Left ventricle myocardium inferior (tissue), 1 donor: ENCODE measurements around the gene RCL1. TPM values are rescaled to one million over a fixed set of nuclear protein-coding genes. Genes with fewer than 3 reads are reported as not detected.

ENCODE experiments used
- DNase-seq: peaks from one replicate; pipeline ENCODE4 v3.0.0-alpha.2; 2020
- H3K27ac ChIP-seq: fragments of 200-600 bp; replicated peaks from 2 replicates; pipeline ENCODE4 v1.8.0; 2021
- H3K27me3 ChIP-seq: fragments of 200-600 bp; 2 replicates; pipeline ENCODE4 v1.8.0; 2021; ENCODE audit warnings: low read depth
- H3K36me3 ChIP-seq: fragments of 200-600 bp; 2 replicates; pipeline ENCODE4 v1.8.0; 2021
- H3K4me1 ChIP-seq: fragments of 200-600 bp; 2 replicates; pipeline ENCODE4 v1.8.0; 2021
- H3K4me3 ChIP-seq: fragments of 200-600 bp; 2 replicates; pipeline ENCODE4 v1.8.0; 2021; ENCODE audit warnings: mild to moderate bottlenecking, moderate library complexity
- H3K9me3 ChIP-seq: fragments of 200-600 bp; replicated peaks from 2 replicates; pipeline ENCODE4 v1.8.0; 2021
- intact Hi-C: fragments of 100-400 bp; cut with micrococcal nuclease; formaldehyde crosslinking; loops from one replicate; pipeline ENCODE4 v1.11.0; 2022
- microRNA-seq: library from miRNA; unstranded; fragments of <30 nt; microRNA quantifications from one replicate; pipeline ENCODE4 v1.2.0, GENCODE V29; 2020
- total RNA-seq: library from RNA; stranded (reverse); fragmentation: NEBNext Ultra II Directional; extraction: Animal tissue kit (Norgen Biotek cat#: 25700); gene quantifications from one replicate; pipeline ENCODE4 v1.2.1, GENCODE V29; 2021
- TF ChIP-seq, protein P1 (sequence below): fragments of 200-600 bp; IDR thresholded peaks from 2 replicates; pipeline ENCODE4 v1.8.0; 2021; ENCODE audit warnings: antibody characterized with exemption, mild to moderate bottlenecking, borderline replicate concordance
- donor health status: DM: no; HTN: yes; CAD: no; lungs with severe emphysema.

Gene RCL1
- total RNA-seq, 1 donor from 2014 or later: 4.9 TPM

DNA sequence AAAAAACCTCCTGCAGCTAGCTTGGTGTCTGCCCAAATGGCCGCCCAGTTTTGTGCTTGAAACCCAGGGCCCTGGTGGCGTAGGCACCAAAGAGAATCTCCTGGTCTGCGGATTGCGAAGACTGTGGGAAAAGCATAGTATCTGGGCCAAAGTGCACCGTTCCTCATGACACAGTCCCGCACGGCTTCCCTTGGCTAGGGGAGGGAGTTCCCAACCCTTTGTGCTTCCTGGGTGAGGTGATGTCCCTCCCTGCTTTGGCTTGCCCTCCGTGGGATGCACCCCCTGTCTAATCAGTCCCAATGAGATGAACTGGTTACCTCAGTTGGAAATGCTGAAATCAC is 109.4 kb downstream of the RCL1 start:
- no peaks in the 10 kb centered on the region for H3K27me3 ChIP-seq
- H3K4me3 ChIP-seq: no peak overlapping the region
- intact Hi-C loops: no loop called here
- DNase-seq: no peak
- peaks cover 4% of the 10 kb centered on the region for H3K36me3 ChIP-seq
- peaks cover 33% of the 10 kb centered on the region for H3K9me3 ChIP-seq
- no peak overlapping the region for H3K27ac ChIP-seq
- no peaks in the 10 kb centered on the region for H3K4me1 ChIP-seq
- TF ChIP-seq, protein P1, sequence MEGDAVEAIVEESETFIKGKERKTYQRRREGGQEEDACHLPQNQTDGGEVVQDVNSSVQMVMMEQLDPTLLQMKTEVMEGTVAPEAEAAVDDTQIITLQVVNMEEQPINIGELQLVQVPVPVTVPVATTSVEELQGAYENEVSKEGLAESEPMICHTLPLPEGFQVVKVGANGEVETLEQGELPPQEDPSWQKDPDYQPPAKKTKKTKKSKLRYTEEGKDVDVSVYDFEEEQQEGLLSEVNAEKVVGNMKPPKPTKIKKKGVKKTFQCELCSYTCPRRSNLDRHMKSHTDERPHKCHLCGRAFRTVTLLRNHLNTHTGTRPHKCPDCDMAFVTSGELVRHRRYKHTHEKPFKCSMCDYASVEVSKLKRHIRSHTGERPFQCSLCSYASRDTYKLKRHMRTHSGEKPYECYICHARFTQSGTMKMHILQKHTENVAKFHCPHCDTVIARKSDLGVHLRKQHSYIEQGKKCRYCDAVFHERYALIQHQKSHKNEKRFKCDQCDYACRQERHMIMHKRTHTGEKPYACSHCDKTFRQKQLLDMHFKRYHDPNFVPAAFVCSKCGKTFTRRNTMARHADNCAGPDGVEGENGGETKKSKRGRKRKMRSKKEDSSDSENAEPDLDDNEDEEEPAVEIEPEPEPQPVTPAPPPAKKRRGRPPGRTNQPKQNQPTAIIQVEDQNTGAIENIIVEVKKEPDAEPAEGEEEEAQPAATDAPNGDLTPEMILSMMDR: no peak

DNA sequence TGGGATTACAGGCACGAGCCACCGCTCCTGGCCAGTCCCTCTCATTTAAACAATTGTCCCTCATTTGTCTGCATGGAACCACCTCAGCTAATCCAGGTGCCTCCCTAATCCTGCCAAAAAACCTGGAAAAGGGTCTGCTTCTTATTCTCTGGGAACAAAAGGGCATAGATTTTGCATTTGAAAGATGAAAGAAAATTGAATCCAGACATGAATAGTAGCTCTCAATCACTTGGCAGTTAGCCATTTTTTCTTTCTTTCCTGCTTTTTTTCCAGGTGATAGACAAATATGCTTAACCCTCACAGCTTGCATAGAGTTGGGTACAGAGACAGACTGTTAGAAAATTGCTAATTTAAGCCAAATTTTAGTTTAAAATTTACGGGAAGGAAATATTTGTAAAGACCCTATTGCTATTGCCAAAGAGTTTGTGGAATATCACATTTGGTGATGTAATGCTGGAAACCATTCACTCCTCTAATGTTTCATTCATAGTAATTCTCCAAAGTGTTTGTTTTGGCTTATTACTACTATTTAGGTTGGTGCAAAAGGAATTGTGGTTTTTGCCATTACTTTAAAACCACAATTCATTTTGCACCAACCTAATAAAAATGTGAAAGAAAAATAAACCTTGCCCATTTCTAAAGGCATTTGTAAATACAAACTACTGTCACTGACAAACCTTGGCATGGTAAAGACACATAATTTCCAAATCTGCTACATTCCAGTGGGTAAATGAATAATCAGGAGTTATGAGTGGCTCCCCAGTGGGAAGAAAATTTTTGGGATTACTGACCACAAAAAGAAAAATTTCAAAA is 111.8 kb downstream of the RCL1 start:
- no peak overlapping the region for H3K27ac ChIP-seq
- intact Hi-C loops: no loop called here
- no peak for DNase-seq
- no peaks in the 10 kb centered on the region for H3K27me3 ChIP-seq
- no peaks in the 10 kb centered on the region for H3K4me1 ChIP-seq
- no peak overlapping the region for H3K4me3 ChIP-seq
- peaks cover 12% of the 10 kb centered on the region for H3K9me3 ChIP-seq
- TF ChIP-seq, protein P1: no peak
- peaks cover 4% of the 10 kb centered on the region for H3K36me3 ChIP-seq

DNA sequence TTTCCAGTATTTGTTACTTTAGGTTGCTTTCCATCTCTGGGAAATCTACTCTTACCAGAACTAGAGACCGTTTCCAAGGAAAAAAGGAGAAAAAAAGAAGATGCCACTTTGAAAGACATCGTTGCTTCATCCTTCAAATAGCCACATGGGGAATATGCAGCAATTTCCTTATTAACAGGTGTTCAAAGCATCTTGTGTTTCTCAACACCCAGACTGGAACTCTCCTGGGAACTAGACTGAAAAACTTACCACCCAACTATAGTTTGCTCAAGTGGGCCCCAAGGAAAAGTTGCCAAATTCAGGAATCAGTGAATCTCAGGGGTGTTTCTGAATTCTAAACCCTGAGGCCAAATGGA is 112.4 kb downstream of the RCL1 start:
- TF ChIP-seq, protein P1: no peak
- intact Hi-C loops: no loop called here
- H3K36me3 ChIP-seq: peaks cover 1% of the 10 kb centered on the region
- no peak overlapping the region for H3K4me3 ChIP-seq
- H3K9me3 ChIP-seq: peaks cover 6% of the 10 kb centered on the region
- DNase-seq: no peak
- H3K4me1 ChIP-seq: no peaks in the 10 kb centered on the region
- no peaks in the 10 kb centered on the region for H3K27me3 ChIP-seq
- H3K27ac ChIP-seq: no peak overlapping the region

Small RNA genes lying within 50 kb of the gene (microRNA-seq; reads per million reads assigned to microRNA genes)
- gene MIR101-2: 169 reads per million, percentile 61 among the genes with 10 or more reads in this experiment

Other genes with a start within 250 kb of the RCL1 start
- 2.1 TPM for gene PLPP6, start 130.7 kb upstream of the RCL1 start, total RNA-seq
- gene SPATA6L, start 126.5 kb upstream of the RCL1 start, total RNA-seq: 0.96 TPM
- 42.4 TPM for gene CDC37L1, start 113.4 kb upstream of the RCL1 start, total RNA-seq
- 197 TPM for gene AK3, start 51.7 kb upstream of the RCL1 start, total RNA-seq
- 28.7 TPM for gene JAK2, start 192.3 kb downstream of the RCL1 start, total RNA-seq